Mesenchymal stem cell (in vitro differentiated cells and primary cell): ENCODE data around the gene TMEM138.

Source experiments
- DNase-seq: peaks from one replicate; pipeline ENCODE4 v3.0.0-alpha.2; 2013
- H2AFZ ChIP-seq: one replicate; pipeline ENCODE4 v1.6.1; 2013; ENCODE audit warnings: low read depth, mild to moderate bottlenecking, control low read depth, inconsistent platforms, low read length, moderate library complexity
- H2AK5ac ChIP-seq: 2 replicates; pipeline ENCODE4 v1.6.1; 2013; ENCODE audit warnings: low read length, moderate library complexity, mild to moderate bottlenecking, inconsistent platforms; ENCODE audit not compliant: severe bottlenecking
- H2BK120ac ChIP-seq: one replicate; pipeline ENCODE4 v1.6.1; 2013; ENCODE audit warnings: low read depth, mild to moderate bottlenecking, inconsistent platforms, low read length, moderate library complexity
- H2BK12ac ChIP-seq, 2 experiments: one replicate each; pipeline ENCODE4 v1.6.1; 2013; ENCODE audit warnings: inconsistent platforms in 2 of 2, low read length in 2 of 2, mild to moderate bottlenecking in 2 of 2, moderate library complexity in 2 of 2, control low read depth in 1 of 2
- H2BK15ac ChIP-seq: one replicate; pipeline ENCODE4 v1.6.1; 2013; ENCODE audit warnings: mild to moderate bottlenecking, low read depth, inconsistent platforms; ENCODE audit not compliant: poor library complexity, severe bottlenecking
- H2BK5ac ChIP-seq: 2 replicates; pipeline ENCODE4 v1.6.1; 2013; ENCODE audit warnings: low read depth, mild to moderate bottlenecking, low read length, control low read depth, inconsistent platforms; ENCODE audit not compliant: poor library complexity, severe bottlenecking
- H3K14ac ChIP-seq, 2 experiments: one replicate each; pipeline ENCODE4 v1.6.1; 2013; ENCODE audit warnings: inconsistent platforms in 2 of 2, low read length in 2 of 2, control low read depth in 1 of 2, mild to moderate bottlenecking in 1 of 2, moderate library complexity in 1 of 2
- H3K18ac ChIP-seq, 2 experiments: one replicate each; pipeline ENCODE4 v1.6.1; 2013; ENCODE audit warnings: inconsistent platforms in 2 of 2, low read length in 2 of 2, control low read depth in 1 of 2, low read depth in 1 of 2, mild to moderate bottlenecking in 1 of 2
- H3K23ac ChIP-seq, 2 experiments: one replicate each; pipeline ENCODE4 v1.6.1; 2013; ENCODE audit warnings: inconsistent platforms in 2 of 2, low read length in 2 of 2, mild to moderate bottlenecking in 2 of 2, moderate library complexity in 2 of 2, control low read depth in 1 of 2
- H3K27ac ChIP-seq: 2 replicates; pipeline ENCODE4 v1.5.1; 2013; ENCODE audit warnings: mild to moderate bottlenecking, moderate library complexity, low read length, control low read depth, inconsistent platforms; ENCODE audit not compliant: poor library complexity, severe bottlenecking
- H3K27me3 ChIP-seq, 2 experiments: 2 replicates each; pipeline versions ENCODE4 v1.6.1 to v1.7.0; 2013; ENCODE audit warnings: low read length in 2 of 2, mild to moderate bottlenecking in 2 of 2, moderate library complexity in 2 of 2, control low read depth in 1 of 2, inconsistent platforms in 1 of 2; ENCODE audit not compliant: control insufficient read depth in 1 of 2, insufficient read depth in 1 of 2
- H3K36me3 ChIP-seq, 2 experiments: 2 replicates each; pipeline versions ENCODE4 v1.6.1 to v1.7.0; 2013; ENCODE audit warnings: low read length in 2 of 2, control low read depth in 1 of 2, inconsistent platforms in 1 of 2, low read depth in 1 of 2, mild to moderate bottlenecking in 1 of 2; ENCODE audit not compliant: insufficient read depth in 2 of 2, control insufficient read depth in 1 of 2
- H3K4ac ChIP-seq, 2 experiments: one replicate each; pipeline ENCODE4 v1.6.1; 2013; ENCODE audit warnings: inconsistent platforms in 2 of 2, low read length in 2 of 2, mild to moderate bottlenecking in 2 of 2, moderate library complexity in 2 of 2, control low read depth in 1 of 2, low read depth in 1 of 2
- H3K4me1 ChIP-seq: 2 replicates; pipeline ENCODE4 v1.6.1; 2013; ENCODE audit warnings: low read depth, low read length, control low read depth; ENCODE audit not compliant: control insufficient read depth, insufficient read depth
- H3K4me2 ChIP-seq: 2 replicates; pipeline ENCODE4 v1.6.1; 2013; ENCODE audit warnings: low read length, mild to moderate bottlenecking, inconsistent platforms; ENCODE audit not compliant: poor library complexity, severe bottlenecking
- H3K4me3 ChIP-seq, 2 experiments: 2 replicates each; pipeline versions ENCODE4 v1.5.1 to v1.7.0; 2013; ENCODE audit warnings: low read length in 2 of 2, mild to moderate bottlenecking in 2 of 2, control low read depth in 1 of 2, low read depth in 1 of 2; ENCODE audit not compliant: insufficient read depth in 1 of 2
- H3K79me1 ChIP-seq: replicated peaks from 2 replicates; pipeline ENCODE4 v1.6.1; 2013; ENCODE audit warnings: mild to moderate bottlenecking, control low read depth, low read length, inconsistent platforms; ENCODE audit not compliant: poor library complexity, severe bottlenecking
- H3K9ac ChIP-seq: 2 replicates; pipeline ENCODE4 v1.7.0; 2013; ENCODE audit warnings: mild to moderate bottlenecking, low read length, moderate library complexity
- H3K9me3 ChIP-seq: 2 replicates; pipeline ENCODE4 v1.7.0; 2013; ENCODE audit warnings: mild to moderate bottlenecking, low read length; ENCODE audit not compliant: control insufficient read depth
- H4K8ac ChIP-seq: one replicate; pipeline ENCODE4 v1.6.1; 2013; ENCODE audit warnings: inconsistent platforms, mild to moderate bottlenecking, low read length, moderate library complexity
- H4K91ac ChIP-seq: one replicate; pipeline ENCODE4 v1.6.1; 2013; ENCODE audit warnings: mild to moderate bottlenecking, low read length, inconsistent platforms
- WGBS: methylation state at CpG from one replicate; pipeline ENCODE4 v1.1.7; 2013; ENCODE audit warnings: mixed read lengths; 5-methylcytosine and 5-hydroxymethylcytosine counted together

Gene TMEM138

DNA sequence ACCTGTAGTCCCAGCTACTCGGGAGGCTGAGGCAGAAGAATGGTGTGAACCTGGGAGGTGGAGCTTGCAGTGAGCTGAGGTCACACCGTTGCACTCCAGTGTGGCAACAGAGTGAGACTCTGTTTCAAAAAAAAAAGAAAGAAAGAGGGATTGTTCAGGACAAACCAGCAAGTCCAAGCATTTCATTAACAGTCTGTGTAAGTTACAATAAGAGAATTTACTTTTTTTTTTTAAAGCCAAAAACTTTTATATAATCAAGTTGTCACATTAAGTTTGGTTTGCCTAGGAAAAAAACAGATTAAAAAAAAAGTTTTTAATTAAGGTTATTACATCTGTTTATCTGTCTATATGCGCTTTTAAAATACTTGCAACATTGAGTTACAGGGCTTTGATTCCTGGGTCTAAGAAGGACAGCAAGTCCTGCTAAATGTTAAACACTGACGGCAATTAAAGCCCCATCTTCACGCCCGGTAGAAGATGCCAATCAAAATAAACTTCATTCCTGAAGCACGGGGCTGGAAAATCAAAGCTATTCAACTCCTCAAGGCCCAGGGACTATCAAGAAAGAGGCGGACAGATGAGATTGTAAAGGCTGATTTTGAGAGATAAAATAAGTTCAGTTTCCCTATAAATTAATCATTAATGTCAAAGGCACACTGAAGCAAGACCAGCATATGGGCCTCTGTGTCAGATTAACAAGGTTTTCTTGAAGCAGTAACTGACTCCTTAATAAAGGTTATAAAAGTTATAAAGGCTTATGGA, 10.7 kb downstream of the TMEM138 start:
- WGBS = 98% methylated on average over 8 of the region's 8 CpGs
- H2AFZ ChIP-seq = no peak overlapping the region
- peaks cover 31 to 59% of the 10 kb centered on the region in 2 experiments for H3K36me3 ChIP-seq
- H3K27me3 ChIP-seq = no peaks in the 10 kb centered on the region
- no peak overlapping the region for H2AK5ac ChIP-seq
- no peak overlapping the region for H2BK120ac ChIP-seq
- no peak overlapping the region for H3K4me2 ChIP-seq
- H3K27ac ChIP-seq = no peak overlapping the region
- no peak overlapping the region for H4K91ac ChIP-seq
- no peak overlapping the region for H2BK12ac ChIP-seq
- H3K14ac ChIP-seq = no peak overlapping the region
- peaks cover 5% of the 10 kb centered on the region for H3K79me1 ChIP-seq
- no peak overlapping the region for H2BK15ac ChIP-seq
- no peak overlapping the region for H3K18ac ChIP-seq
- no peak overlapping the region for H4K8ac ChIP-seq
- H3K9ac ChIP-seq = no peak overlapping the region
- H3K4ac ChIP-seq = no peak overlapping the region
- no peak overlapping the region for H2BK5ac ChIP-seq
- H3K23ac ChIP-seq = no peak overlapping the region
- H3K9me3 ChIP-seq = peaks cover 3% of the 10 kb centered on the region
- H3K4me1 ChIP-seq = peaks cover 2% of the 10 kb centered on the region
- no peak overlapping the region for H3K4me3 ChIP-seq
- no peak for DNase-seq

DNA sequence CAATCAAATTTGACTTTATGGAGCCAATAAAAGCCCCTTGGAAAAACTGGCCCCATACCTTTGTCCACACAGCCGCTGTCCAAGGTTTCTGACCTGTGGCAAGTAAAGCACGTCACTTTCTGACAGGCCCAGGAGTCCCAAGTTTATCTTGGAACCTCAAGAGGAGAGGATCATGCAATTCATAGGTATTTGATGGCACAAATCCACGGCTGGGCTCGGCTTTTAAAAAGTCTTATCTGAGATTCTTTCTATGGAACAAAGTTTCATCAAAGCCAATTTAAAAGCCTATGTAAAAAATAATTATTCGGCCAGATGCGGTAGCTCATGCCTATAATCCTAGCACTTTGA, 13.6 kb downstream of the TMEM138 start:
- no peak for DNase-seq
- H2BK5ac ChIP-seq = no peak overlapping the region
- WGBS = 97% methylated on average over 6 of the region's 6 CpGs

DNA sequence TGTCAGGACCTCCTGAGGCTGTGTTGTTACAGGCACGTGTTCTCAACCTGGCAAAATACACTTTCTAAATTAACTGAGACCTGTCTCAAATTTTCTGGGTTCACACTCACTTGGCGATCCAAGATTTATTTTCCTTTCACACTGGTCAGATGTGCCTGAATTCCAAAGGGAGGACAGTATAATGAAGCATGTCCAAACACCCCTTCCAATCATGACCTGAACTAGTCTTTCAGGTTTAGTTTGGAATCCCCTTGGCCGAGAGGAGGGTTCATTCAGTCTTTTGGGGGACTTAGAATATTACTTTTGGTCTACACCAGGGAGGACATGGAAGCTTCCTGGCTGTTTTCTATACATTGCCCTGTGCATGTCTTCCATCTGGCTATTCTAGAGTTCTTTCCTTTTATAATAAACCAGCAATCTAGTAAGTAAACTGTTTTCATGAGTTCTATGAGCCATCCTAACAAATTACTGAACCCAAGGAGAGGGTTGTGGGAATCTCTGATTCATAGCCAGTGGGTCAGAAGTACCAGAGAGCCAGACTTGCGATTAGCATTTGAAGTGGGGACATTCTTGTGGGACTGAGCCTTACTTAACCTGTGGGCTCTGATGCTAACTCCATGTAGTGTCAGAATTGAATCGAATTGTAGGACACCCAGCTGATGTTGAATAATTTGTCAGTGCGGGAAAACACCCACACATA, 15.4 kb downstream of the TMEM138 start:
- no peak overlapping the region for H3K4me3 ChIP-seq

More for the DNA sequence above, 13.6 kb downstream of the TMEM138 start:
- no peak overlapping the region for H3K4me3 ChIP-seq
- peaks cover 5% of the 10 kb centered on the region for H3K4me1 ChIP-seq
- no peak overlapping the region for H2BK15ac ChIP-seq
- H3K4ac ChIP-seq = no peak overlapping the region
- H3K9me3 ChIP-seq = peaks cover 3% of the 10 kb centered on the region
- no peak overlapping the region for H4K91ac ChIP-seq
- H3K14ac ChIP-seq = no peak overlapping the region
- peaks cover 11 to 42% of the 10 kb centered on the region in 2 experiments for H3K36me3 ChIP-seq
- no peak overlapping the region for H2AK5ac ChIP-seq
- H2BK120ac ChIP-seq = no peak overlapping the region
- H3K27ac ChIP-seq = no peak overlapping the region
- no peak overlapping the region for H3K18ac ChIP-seq
- no peak overlapping the region for H2BK12ac ChIP-seq
- peaks cover 2% of the 10 kb centered on the region for H3K79me1 ChIP-seq
- no peak overlapping the region for H2AFZ ChIP-seq
- H3K9ac ChIP-seq = no peak overlapping the region
- H3K4me2 ChIP-seq = no peak overlapping the region
- H3K23ac ChIP-seq = no peak overlapping the region
- H3K27me3 ChIP-seq = no peaks in the 10 kb centered on the region
- no peak overlapping the region for H4K8ac ChIP-seq

DNA sequence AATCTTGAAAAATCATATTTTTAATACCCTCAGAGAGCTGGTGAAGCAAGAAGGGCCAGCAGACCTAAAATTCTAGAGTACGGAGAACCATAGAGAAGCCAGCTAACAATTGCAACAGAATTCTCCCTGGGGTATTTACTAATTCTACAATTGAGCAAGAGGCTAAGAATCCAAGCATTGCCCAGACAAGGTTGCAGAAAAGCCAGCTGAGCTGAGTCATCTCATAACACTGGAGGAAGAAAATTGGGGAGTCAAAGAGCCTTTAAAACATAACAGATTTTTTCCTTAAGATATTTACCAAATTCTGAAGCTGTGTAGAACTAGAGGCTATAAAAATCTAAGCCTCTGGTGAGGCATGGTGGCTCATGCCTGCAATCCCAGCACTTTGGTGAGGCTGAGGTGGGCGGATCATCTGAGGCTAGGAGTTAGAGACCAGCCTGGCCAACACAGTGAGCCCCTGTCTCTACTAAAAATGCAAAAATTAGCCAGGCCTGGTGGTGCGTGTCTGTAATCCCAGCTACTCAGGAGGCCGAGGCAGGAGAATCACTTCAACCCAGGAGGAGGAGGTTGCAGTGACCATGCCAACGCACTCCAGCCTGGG, 16.6 kb downstream of the TMEM138 start:
- H4K8ac ChIP-seq = peak overlapping the region; percentile 12
- H3K4me3 ChIP-seq = no peak overlapping the region
- no peak overlapping the region for H4K91ac ChIP-seq
- DNase-seq = peak; percentile 94
- no peak overlapping the region for H3K4me2 ChIP-seq
- H3K27me3 ChIP-seq = no peaks in the 10 kb centered on the region
- no peak overlapping the region for H3K4ac ChIP-seq
- H3K23ac ChIP-seq = no peak overlapping the region
- H3K27ac ChIP-seq = peak overlapping the region; percentile 84
- WGBS = 62% methylated on average over 4 of the region's 5 CpGs
- peak overlapping the region; percentile 65 for H3K9ac ChIP-seq
- H2BK12ac ChIP-seq = peak overlapping the region; percentile 65 to 82
- no peak overlapping the region for H3K14ac ChIP-seq
- H3K79me1 ChIP-seq = no peaks in the 10 kb centered on the region
- peaks cover 8 to 29% of the 10 kb centered on the region in 2 experiments for H3K36me3 ChIP-seq
- H2AK5ac ChIP-seq = no peak overlapping the region
- H3K4me1 ChIP-seq = peaks cover 5% of the 10 kb centered on the region
- no peak overlapping the region for H2BK5ac ChIP-seq
- peaks cover 3% of the 10 kb centered on the region for H3K9me3 ChIP-seq
- no peak overlapping the region for H2AFZ ChIP-seq
- H2BK15ac ChIP-seq = no peak overlapping the region
- H2BK120ac ChIP-seq = peak overlapping the region; percentile 27
- H3K18ac ChIP-seq = peak overlapping the region; percentile 62 to 71

More for the DNA sequence above, 15.4 kb downstream of the TMEM138 start:
- H3K36me3 ChIP-seq = peaks cover 6 to 35% of the 10 kb centered on the region in 2 experiments
- DNase-seq = peak; percentile 78
- H2BK120ac ChIP-seq = no peak overlapping the region
- peaks cover 5% of the 10 kb centered on the region for H3K4me1 ChIP-seq
- H3K9me3 ChIP-seq = peaks cover 3% of the 10 kb centered on the region
- no peak overlapping the region for H2BK15ac ChIP-seq
- H3K14ac ChIP-seq = no peak overlapping the region
- H2AK5ac ChIP-seq = peak overlapping the region; percentile 9
- H3K23ac ChIP-seq = no peak overlapping the region
- H3K18ac ChIP-seq = peak overlapping the region in 1 of 2 experiments; percentile 2
- no peak overlapping the region for H3K4ac ChIP-seq
- no peak overlapping the region for H4K8ac ChIP-seq
- H2AFZ ChIP-seq = no peak overlapping the region
- no peak overlapping the region for H2BK12ac ChIP-seq
- H3K4me2 ChIP-seq = no peak overlapping the region
- H3K27ac ChIP-seq = peak overlapping the region; percentile 8
- 77% methylated on average over 4 of the region's 6 CpGs for WGBS
- H4K91ac ChIP-seq = no peak overlapping the region
- H3K79me1 ChIP-seq = peaks cover 1% of the 10 kb centered on the region
- H2BK5ac ChIP-seq = no peak overlapping the region
- H3K9ac ChIP-seq = peak overlapping the region; percentile 8
- no peaks in the 10 kb centered on the region for H3K27me3 ChIP-seq
